Adrenal gland (tissue), 5 donors: Measurements from ENCODE around the gene TMEM129.

Experiments used
- CTCF ChIP-seq, 6 experiments: fragments of 450-650 bp in 4 of 6; fragments of 200-600 bp in 2 of 6; sonication (generic) in 1 of 6; IDR thresholded peaks; 1 replicate in 5 of 6; 2 replicates in 1 of 6; pipeline versions ENCODE4 v1.5.1 to v1.8.0; 2016 to 2021; ENCODE audit warnings: antibody characterized with exemption in 6 of 6, mild to moderate bottlenecking in 2 of 6, moderate library complexity in 1 of 6
- POLR2A ChIP-seq, 2 donors: fragments of 450-650 bp; IDR thresholded peaks; one replicate each; pipeline ENCODE4 v1.6.1; 2017; ENCODE audit warnings: antibody characterized with exemption in 2 of 2, mild to moderate bottlenecking in 2 of 2, moderate library complexity in 1 of 2
- donor health status: DM: no; HTN: no; CAD: no.

- TF ChIP-seq CTCF (IDR thresholded peaks at IDR 0.05) (no peak), POLR2A (IDR thresholded peaks at IDR 0.05) (no peak)
Observed at GRCh38 chr4:1760521-1761071, 39.5 kb upstream of the TMEM129 start.
